IPS DF 4.7 (cell line): ENCODE data around the gene CCDC85A.
A peak's percentile ranks its signal among the peaks of the same experiment; 100 is the strongest.

Experiments used
- DNase-seq: peaks from one replicate; pipeline ENCODE4 v3.0.0-alpha.2; 2013; ENCODE audit warnings: low spot score; ENCODE audit errors: extremely low read depth

The CCDC85A gene

GRCh38 chr2:56192664-56193305 lies 9.0 kb downstream of the CCDC85A start:
- no peak for DNase-seq

GRCh38 chr2:56195563-56195962 lies 11.8 kb downstream of the CCDC85A start:
- no peak for DNase-seq

GRCh38 chr2:56197816-56198215 lies 14.0 kb downstream of the CCDC85A start:
- DNase-seq = no peak

- DNase-seq = no peak
Observed at GRCh38 chr2:56198936-56199335, 15.1 kb downstream of the CCDC85A start.

GRCh38 chr2:56199492-56199891 lies 15.7 kb downstream of the CCDC85A start:
- no peak for DNase-seq

GRCh38 chr2:56202381-56203121 lies 18.8 kb downstream of the CCDC85A start:
- DNase-seq = no peak

DNA sequence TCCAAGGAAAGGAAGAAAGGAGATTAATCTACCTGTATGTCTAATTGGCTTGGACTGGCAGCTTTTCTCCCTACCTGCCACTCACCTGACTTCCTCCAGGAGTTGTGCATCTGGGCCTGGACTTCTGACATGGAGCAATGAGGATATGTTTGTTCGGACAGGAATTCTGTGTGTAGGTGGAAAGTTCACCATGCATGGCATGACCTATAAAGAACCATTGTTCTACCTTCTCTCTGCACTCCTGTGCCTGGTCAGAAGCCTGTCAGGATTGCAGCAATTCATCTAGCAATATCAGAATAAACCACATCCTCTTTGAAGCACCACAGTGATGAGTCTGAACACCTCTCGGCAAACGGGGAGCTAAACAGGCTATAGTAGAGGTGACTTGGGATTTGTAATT lies 20.8 kb downstream of the CCDC85A start:
- no peak for DNase-seq

GRCh38 chr2:56206250-56206649 lies 22.5 kb downstream of the CCDC85A start:
- DNase-seq = no peak

GRCh38 chr2:56207760-56208159 lies 24.0 kb downstream of the CCDC85A start:
- DNase-seq = no peak

DNA sequence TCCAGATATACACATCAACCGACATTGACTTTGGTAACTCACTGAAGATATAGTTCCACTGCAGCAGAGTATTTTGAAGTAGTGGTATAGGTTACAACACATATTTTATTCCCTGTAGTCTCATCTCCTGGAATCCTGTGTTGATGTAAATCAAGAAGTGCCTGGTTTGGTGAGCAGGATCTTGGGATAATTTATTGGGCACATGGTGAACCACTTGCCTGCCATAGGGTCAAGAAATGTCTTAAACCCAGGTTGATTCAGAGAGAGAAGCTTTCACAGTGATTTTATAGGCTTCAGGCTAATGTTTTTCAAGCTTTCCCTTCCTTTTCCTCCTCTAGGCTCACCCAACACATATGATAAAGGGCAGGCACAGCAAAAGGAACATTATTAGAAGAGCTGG lies 24.6 kb downstream of the CCDC85A start:
- no peak for DNase-seq

- DNase-seq = no peak
Observed at GRCh38 chr2:56209701-56210100, 25.9 kb downstream of the CCDC85A start.

GRCh38 chr2:56210291-56210690 lies 26.5 kb downstream of the CCDC85A start:
- no peak for DNase-seq

GRCh38 chr2:56211048-56211447 lies 27.3 kb downstream of the CCDC85A start:
- no peak for DNase-seq

GRCh38 chr2:56215911-56216310 lies 32.1 kb downstream of the CCDC85A start:
- no peak for DNase-seq

DNA sequence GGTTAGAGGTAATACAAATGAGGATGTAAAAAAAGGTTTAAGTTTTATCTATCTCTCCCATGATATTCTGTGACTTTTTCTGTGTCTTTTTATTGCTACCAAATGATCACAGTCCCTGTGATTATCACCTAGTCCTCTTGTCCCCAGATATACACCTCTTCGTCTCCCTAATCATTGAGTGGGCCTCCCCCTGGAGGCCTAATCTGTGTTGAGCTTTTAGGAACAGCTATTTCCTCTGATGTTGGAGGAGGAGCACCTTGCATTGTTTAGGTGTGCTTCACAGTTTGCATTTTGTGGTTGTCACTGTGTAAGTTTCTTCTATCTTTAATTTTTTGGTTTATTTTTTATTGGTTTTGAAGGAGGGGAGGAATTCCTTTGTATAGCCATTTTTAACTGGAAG lies 33.3 kb downstream of the CCDC85A start:
- DNase-seq = no peak

DNA sequence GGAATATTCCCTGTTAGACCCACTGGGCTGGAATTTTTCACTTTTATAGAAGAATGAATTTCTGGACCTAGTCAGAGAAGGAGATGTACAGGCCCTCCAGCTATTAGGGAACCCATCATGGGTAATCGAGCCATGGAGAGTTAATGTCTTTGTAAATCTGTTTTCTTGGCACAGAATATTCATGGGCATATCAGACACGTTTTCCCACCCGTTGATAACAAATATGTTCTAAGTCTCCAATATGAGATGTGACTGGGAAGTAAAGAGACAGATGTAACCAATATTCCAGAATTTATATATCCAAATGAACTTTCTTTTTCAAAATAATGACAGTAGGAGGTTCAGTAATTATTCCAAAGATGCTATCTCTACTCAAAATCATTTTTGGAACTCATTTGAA lies 38.7 kb downstream of the CCDC85A start:
- DNase-seq = no peak

- DNase-seq = no peak
Observed at GRCh38 chr2:56224316-56224715, 40.5 kb downstream of the CCDC85A start.

DNA sequence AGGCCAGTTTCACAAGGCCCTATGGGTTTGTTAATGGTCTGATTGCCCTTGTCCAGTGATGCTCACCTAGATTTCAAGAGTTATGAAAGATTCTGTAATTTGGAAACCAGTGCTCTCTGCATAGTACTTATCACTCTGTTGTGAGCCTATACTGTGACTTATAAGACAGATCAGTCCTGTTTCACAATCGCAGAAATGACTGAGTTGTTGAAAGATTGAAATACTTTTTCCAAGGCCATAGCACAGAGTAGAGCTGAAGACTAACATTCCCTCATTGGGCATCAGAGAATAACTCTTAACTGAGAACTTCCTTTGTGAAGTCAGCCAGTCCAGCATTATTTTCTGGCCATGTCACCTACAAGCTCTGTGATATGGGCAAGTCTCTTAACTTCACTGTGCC lies 44.0 kb downstream of the CCDC85A start:
- DNase-seq = no peak

DNA sequence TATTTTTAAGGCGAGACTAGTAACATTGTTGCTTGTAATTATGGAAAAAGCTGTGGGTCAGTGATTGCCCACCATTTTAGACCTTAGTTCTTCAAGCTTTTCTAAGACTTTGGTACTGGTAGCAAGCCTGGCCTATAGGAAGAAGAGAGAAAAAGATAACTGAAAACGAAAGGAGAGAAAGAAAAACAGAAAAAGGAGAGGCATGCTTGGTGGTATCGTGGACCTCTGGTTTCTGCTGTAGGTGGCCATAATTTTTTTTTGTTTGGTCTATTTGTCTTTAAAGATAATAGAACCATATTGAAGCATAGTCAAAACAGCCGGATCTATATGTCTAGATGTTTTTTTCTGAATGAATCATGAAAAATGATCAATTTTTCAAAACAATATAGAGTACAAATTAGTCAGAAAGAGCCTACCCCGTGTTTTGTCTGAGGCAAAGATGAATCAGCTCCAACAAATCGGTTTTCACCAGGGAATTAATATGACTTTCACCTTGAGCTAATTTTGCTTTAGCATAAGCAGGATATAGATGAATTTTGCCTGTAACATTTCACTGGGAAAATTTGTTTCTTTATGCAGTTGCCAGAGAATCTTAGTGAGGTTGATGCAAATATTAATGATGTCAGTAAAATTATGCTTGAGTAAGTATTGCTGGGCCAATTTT lies 45.7 kb downstream of the CCDC85A start:
- no peak for DNase-seq

- no peak for DNase-seq
Observed at GRCh38 chr2:56230156-56230555, 46.4 kb downstream of the CCDC85A start.

DNA sequence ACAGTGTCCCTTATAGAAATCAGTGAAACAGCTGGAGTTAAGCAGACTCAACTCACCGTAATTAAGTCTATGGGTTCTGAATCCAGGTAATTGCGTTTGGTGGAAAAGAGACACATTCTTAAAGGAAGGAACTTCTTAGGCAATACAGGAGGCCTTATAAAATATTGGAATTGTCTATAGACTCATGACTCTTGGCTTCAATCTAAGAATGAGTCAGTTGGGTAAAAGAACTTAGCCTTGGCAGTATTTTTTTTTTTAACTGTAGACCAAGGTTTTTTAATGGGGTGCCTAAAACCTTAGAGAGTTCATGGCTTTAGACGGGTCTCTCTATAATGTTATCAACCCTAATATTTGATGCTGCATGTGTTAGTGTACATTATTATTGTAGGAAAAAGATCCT lies 47.6 kb downstream of the CCDC85A start:
- DNase-seq = no peak

DNA sequence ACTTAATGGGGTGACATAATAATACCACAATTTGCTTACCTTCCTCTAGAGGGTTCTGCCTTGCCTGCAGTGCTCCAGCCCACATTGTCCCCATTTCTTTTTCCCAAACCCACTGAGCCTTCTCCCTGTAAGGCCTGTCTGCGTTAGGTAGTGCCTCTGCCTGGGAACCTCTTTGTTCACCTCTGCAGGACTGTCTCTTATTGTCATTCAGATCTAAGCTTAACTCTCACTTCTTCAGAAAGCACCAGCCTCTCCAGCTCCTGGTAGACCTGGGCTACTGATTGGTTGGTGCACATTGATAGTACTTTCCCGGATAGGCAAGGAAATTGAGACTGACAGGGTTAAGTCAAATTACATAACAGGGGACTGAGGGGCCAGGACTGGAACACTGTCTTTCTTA lies 49.1 kb downstream of the CCDC85A start:
- peak; percentile 22 for DNase-seq

DNA sequence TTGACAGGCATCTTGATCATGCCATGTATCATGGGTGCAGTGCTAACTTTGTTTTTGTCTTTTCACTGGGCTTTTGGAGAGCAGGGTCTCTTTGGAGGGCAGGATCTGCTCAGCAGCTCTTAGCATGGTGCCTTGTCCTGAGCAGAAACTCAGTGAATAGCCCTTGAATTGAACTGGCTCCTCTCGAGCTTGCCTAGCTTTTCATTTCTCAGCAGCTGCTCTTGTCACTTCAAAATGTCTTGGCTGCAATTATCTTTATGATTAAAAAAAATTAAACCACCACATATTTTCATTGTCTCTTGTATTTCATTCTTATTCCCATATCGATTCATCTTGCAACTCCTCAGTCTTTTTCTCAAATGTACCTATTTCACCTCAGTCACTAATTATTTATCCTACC lies 50.5 kb downstream of the CCDC85A start:
- DNase-seq = no peak
